Activated naive CD8-positive, alpha-beta T cell treated with anti-CD3 and anti-CD28 coated beads, Interleukin-2, amount 10 ng/mL, durations not matched to agents 7 days and 5 days (primary cell): ENCODE results near the gene RNGTT. TPM values are rescaled to one million over a fixed set of nuclear protein-coding genes. Genes with fewer than 3 reads are reported as not detected.
"Not testable (repeated sequence)": the region's sequence is repeated elsewhere in the genome, so short reads cannot be mapped to it uniquely, and the experiment has no call there.

Experiments
- ATAC-seq: fragments of 150-1000 bp; cut with Tn5 transposase; one replicate; pipeline ENCODE4 v1.10.0; 2021; ENCODE audit warnings: low read depth, moderate library complexity
- POLR2A ChIA-PET: fragments of 350-600 bp; sonication (Branson Sonifier 250); formaldehyde crosslinking; loops from one replicate; lab custom pipeline; 2021; ENCODE audit warnings: antibody characterized with exemption; lab: Charles Lee
- DNase-seq: peaks from one replicate; pipeline ENCODE4 v3.0.0; 2021
- H3K27ac Mint-ChIP-seq: one replicate; pipeline ENCODE4 v1.8.0; 2022; ENCODE audit warnings: mild to moderate bottlenecking, mixed read lengths
- H3K27me3 Mint-ChIP-seq: one replicate; pipeline ENCODE4 v1.8.0; 2022; ENCODE audit warnings: mild to moderate bottlenecking, moderate library complexity, mixed read lengths
- H3K36me3 Mint-ChIP-seq: one replicate; pipeline ENCODE4 v1.8.0; 2021; ENCODE audit warnings: mild to moderate bottlenecking, mixed read lengths
- H3K4me1 Mint-ChIP-seq: one replicate; pipeline ENCODE4 v1.8.0; 2021; ENCODE audit warnings: mixed read lengths
- H3K4me3 Mint-ChIP-seq: one replicate; pipeline ENCODE4 v1.8.0; 2022; ENCODE audit warnings: mild to moderate bottlenecking, moderate library complexity, mixed read lengths
- H3K9me3 Mint-ChIP-seq: one replicate; pipeline ENCODE4 v1.8.0; 2021; ENCODE audit warnings: mixed read lengths
- total RNA-seq, 2 experiments: library from RNA; stranded (reverse); gene quantifications; one replicate each; pipeline ENCODE4 v1.2.3, GENCODE V29; 2021

Gene RNGTT
- total RNA-seq, 2 experiments from 2014 or later = 19.9 to 20.1 TPM

GRCh38 chr6:88775866-88776571 is 187.4 kb downstream of the RNGTT start:
- Mint-ChIP-seq H3K4me1 (peaks cover 4% of the 10 kb centered on the region), H3K9me3 (peaks cover 2% of the 10 kb centered on the region), H3K36me3 (peaks cover 21% of the 10 kb centered on the region), H3K27me3 (no peaks in the 10 kb centered on the region), H3K4me3 (no peak overlapping the region), H3K27ac (no peak overlapping the region)
- ATAC-seq (no peak), DNase-seq (no peak)
- POLR2A ChIA-PET = no interaction called here

DNA sequence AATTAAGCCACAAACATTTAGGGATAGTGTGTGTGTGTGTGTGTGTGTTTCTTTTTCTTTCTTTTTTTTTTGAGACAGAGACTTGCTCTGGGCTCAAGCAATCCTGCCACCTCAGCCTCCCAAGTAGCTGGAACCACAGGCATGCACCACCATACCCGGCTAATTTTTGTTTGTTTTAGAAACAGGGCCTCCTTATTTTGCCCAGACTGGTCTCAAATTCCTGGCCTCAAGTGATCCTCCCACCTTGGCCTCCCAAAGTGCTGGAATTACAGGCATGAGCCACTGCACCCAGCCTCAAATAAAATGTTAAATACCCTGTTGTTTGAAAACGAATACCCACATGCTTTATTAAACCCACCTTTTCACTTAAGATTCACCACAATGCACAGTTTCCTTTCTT is 195.3 kb downstream of the RNGTT start:
- H3K9me3 Mint-ChIP-seq, H3K27me3 Mint-ChIP-seq, ATAC-seq, DNase-seq, H3K4me3 Mint-ChIP-seq, H3K4me1 Mint-ChIP-seq, POLR2A ChIA-PET, H3K27ac Mint-ChIP-seq: not testable (repeated sequence)
- peaks cover 16% of the 10 kb centered on the region for H3K36me3 Mint-ChIP-seq

- H3K36me3 Mint-ChIP-seq = peaks cover 13% of the 10 kb centered on the region
- DNase-seq (no peak), ATAC-seq (no peak)
- H3K27ac Mint-ChIP-seq = no peak overlapping the region
- POLR2A ChIA-PET = no interaction called here
- H3K4me3 Mint-ChIP-seq = no peak overlapping the region
- peaks cover 1% of the 10 kb centered on the region for H3K4me1 Mint-ChIP-seq
- no peaks in the 10 kb centered on the region for H3K27me3 Mint-ChIP-seq
- H3K9me3 Mint-ChIP-seq = peaks cover 1% of the 10 kb centered on the region
Observed at GRCh38 chr6:88764081-88764480, 199.3 kb downstream of the RNGTT start.

DNA sequence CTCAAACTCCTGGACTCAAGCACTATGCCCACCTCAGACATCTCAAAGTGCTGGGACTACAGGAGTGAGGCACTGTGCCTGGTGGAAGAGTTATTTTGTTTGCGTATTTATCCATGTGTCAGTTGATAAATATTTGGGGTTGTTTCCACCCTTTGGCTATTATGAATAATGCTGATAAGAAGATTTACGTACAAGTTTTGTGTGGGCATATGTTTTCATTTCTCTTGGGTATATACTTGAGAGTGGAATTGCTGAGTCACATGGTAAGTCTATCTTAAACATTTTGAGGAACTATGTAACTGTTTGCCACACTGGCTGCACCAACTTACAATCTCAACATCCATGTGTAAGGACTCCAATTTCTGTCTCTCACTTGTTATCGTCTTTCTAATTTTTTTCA is 200.3 kb downstream of the RNGTT start:
- no peak for DNase-seq
- Mint-ChIP-seq H3K27me3 (no peaks in the 10 kb centered on the region), H3K27ac (no peak overlapping the region), H3K4me1 (peaks cover 1% of the 10 kb centered on the region), H3K4me3 (no peak overlapping the region), H3K9me3 (peaks cover 1% of the 10 kb centered on the region), H3K36me3 (peaks cover 12% of the 10 kb centered on the region)
- ATAC-seq = no peak
- POLR2A ChIA-PET = no interaction called here

DNA sequence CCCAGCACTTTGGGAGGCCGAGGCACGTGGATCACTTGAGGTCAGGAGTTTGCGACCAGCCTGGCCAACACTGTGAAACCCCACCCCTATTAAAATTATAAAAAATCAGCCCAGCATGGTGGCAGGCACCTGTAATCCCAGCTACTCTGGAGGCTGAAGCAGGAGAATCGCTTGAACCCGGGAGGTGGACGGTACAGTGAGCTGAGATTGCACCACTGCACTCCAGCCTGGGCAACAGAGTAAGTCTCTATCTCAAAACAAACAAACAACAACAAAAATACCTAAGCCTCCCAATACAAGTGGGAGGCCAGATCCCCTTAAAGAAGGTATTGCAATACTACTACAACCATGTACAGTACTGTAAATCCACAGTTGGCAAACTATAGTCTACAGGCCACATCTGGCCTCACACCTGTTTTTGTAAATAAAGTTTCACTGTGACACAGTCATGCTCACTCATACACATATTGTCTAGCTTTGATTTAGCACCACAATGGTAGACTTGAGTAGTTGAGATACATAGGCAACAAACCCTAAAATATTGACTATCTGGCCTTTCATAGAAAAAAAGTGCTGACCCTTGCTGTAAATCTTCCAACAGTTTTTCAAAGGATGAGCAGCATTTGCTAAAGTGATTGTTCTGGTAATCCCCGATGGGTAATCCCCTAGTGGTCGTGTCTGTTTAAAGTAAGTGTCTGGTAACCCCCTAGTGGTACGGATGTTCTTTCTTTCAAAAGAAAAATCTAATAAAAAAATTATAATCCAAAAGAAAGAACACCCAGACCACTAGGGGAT is 202.0 kb downstream of the RNGTT start:
- Mint-ChIP-seq H3K9me3 (peaks cover 4% of the 10 kb centered on the region), H3K27ac (no peak overlapping the region), H3K27me3 (no peaks in the 10 kb centered on the region), H3K4me3 (no peak overlapping the region), H3K4me1 (peaks cover 1% of the 10 kb centered on the region), H3K36me3 (peaks cover 9% of the 10 kb centered on the region)
- ATAC-seq = no peak
- POLR2A ChIA-PET = no interaction called here
- DNase-seq = no peak

GRCh38 chr6:88760091-88760490 is 203.3 kb downstream of the RNGTT start:
- H3K36me3 Mint-ChIP-seq = peaks cover 16% of the 10 kb centered on the region
- DNase-seq = no peak
- H3K4me1 Mint-ChIP-seq = peaks cover 1% of the 10 kb centered on the region
- H3K27me3 Mint-ChIP-seq = no peaks in the 10 kb centered on the region
- POLR2A ChIA-PET = no interaction called here
- no peak overlapping the region for H3K27ac Mint-ChIP-seq
- H3K4me3 Mint-ChIP-seq = no peak overlapping the region
- ATAC-seq = no peak
- H3K9me3 Mint-ChIP-seq = peaks cover 4% of the 10 kb centered on the region

GRCh38 chr6:88750936-88751335 is 212.5 kb downstream of the RNGTT start:
- no peak for DNase-seq
- POLR2A ChIA-PET = no interaction called here
- Mint-ChIP-seq H3K4me3 (no peak overlapping the region), H3K4me1 (no peaks in the 10 kb centered on the region), H3K27ac (no peak overlapping the region), H3K27me3 (no peaks in the 10 kb centered on the region), H3K9me3 (no peaks in the 10 kb centered on the region), H3K36me3 (peaks cover 12% of the 10 kb centered on the region)
- no peak for ATAC-seq

DNA sequence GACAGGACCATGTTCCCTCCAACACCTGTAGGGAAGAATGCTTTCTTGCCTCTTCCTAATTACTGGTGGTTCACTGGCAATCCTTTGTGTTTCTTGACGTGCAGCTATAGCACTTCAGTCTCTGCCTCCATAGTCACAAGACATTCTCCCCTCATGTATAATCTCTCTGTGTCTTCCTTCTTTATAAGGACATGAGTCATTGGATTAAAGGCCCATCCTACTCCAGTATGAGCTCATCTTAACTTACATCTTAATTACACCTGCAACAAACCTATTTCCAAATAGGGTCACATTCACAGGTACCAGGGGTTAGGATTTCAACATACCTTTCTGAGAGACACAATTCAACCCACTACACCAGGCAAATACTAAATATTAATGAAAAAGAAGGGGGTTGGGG is 213.6 kb downstream of the RNGTT start:
- no peak for ATAC-seq
- no peaks in the 10 kb centered on the region for H3K9me3 Mint-ChIP-seq
- DNase-seq = no peak
- H3K36me3 Mint-ChIP-seq = peaks cover 6% of the 10 kb centered on the region
- no peaks in the 10 kb centered on the region for H3K27me3 Mint-ChIP-seq
- POLR2A ChIA-PET = no interaction called here
- no peak overlapping the region for H3K4me3 Mint-ChIP-seq
- no peaks in the 10 kb centered on the region for H3K4me1 Mint-ChIP-seq
- no peak overlapping the region for H3K27ac Mint-ChIP-seq

GRCh38 chr6:88748141-88748540 is 215.3 kb downstream of the RNGTT start:
- H3K27me3 Mint-ChIP-seq = no peaks in the 10 kb centered on the region
- no peak overlapping the region for H3K27ac Mint-ChIP-seq
- no peaks in the 10 kb centered on the region for H3K4me1 Mint-ChIP-seq
- ATAC-seq (no peak), DNase-seq (no peak)
- H3K9me3 Mint-ChIP-seq = no peaks in the 10 kb centered on the region
- no peak overlapping the region for H3K4me3 Mint-ChIP-seq
- POLR2A ChIA-PET = no interaction called here
- peaks cover 1% of the 10 kb centered on the region for H3K36me3 Mint-ChIP-seq

GRCh38 chr6:88741939-88742338 is 221.5 kb downstream of the RNGTT start:
- H3K4me3 Mint-ChIP-seq = no peak overlapping the region
- no peaks in the 10 kb centered on the region for H3K27me3 Mint-ChIP-seq
- peaks cover 23% of the 10 kb centered on the region for H3K36me3 Mint-ChIP-seq
- peaks cover 5% of the 10 kb centered on the region for H3K9me3 Mint-ChIP-seq
- POLR2A ChIA-PET = no interaction called here
- no peak for DNase-seq
- no peaks in the 10 kb centered on the region for H3K4me1 Mint-ChIP-seq
- H3K27ac Mint-ChIP-seq = no peak overlapping the region
- ATAC-seq = no peak

DNA sequence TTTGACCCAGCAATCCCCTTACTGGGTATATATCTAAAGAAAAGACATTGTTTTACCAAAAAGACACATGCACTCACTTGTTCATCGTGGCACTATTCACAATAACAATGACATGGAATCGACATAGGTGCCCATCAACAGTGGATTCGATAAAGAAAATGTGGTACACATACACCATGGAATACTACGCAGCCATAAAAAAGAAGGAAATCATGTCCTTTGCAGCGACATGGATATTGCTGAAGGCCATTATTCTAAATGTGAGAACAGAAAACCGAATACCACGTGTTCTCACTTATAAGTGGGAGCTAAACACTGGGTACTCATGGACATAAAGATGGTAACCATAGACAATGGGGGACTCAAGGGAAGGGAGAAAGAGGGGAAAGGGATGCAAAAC is 222.3 kb downstream of the RNGTT start:
- POLR2A ChIA-PET = no interaction called here
- H3K4me3 Mint-ChIP-seq = no peak overlapping the region
- no peak overlapping the region for H3K27ac Mint-ChIP-seq
- peaks cover 29% of the 10 kb centered on the region for H3K36me3 Mint-ChIP-seq
- no peak for ATAC-seq
- no peaks in the 10 kb centered on the region for H3K4me1 Mint-ChIP-seq
- peaks cover 5% of the 10 kb centered on the region for H3K9me3 Mint-ChIP-seq
- no peak for DNase-seq
- no peaks in the 10 kb centered on the region for H3K27me3 Mint-ChIP-seq

- no peak for DNase-seq
- H3K27me3 Mint-ChIP-seq = no peaks in the 10 kb centered on the region
- H3K27ac Mint-ChIP-seq = no peak overlapping the region
- no peak for ATAC-seq
- POLR2A ChIA-PET = no interaction called here
- H3K4me3 Mint-ChIP-seq = no peak overlapping the region
- H3K4me1 Mint-ChIP-seq = peaks cover 11% of the 10 kb centered on the region
- peaks cover 51% of the 10 kb centered on the region for H3K36me3 Mint-ChIP-seq
- peaks cover 7% of the 10 kb centered on the region for H3K9me3 Mint-ChIP-seq
Observed at GRCh38 chr6:88734544-88734943, 228.9 kb downstream of the RNGTT start.

GRCh38 chr6:88730611-88731011 is 232.8 kb downstream of the RNGTT start:
- H3K36me3 Mint-ChIP-seq = peaks cover 42% of the 10 kb centered on the region
- no peak for DNase-seq
- POLR2A ChIA-PET = no interaction called here
- H3K9me3 Mint-ChIP-seq = peaks cover 7% of the 10 kb centered on the region
- no peak overlapping the region for H3K4me3 Mint-ChIP-seq
- H3K4me1 Mint-ChIP-seq = peaks cover 16% of the 10 kb centered on the region
- H3K27me3 Mint-ChIP-seq = no peaks in the 10 kb centered on the region
- no peak for ATAC-seq
- no peak overlapping the region for H3K27ac Mint-ChIP-seq

GRCh38 chr6:88728756-88729155 is 234.7 kb downstream of the RNGTT start:
- no peaks in the 10 kb centered on the region for H3K27me3 Mint-ChIP-seq
- H3K27ac Mint-ChIP-seq = no peak overlapping the region
- no peak overlapping the region for H3K4me3 Mint-ChIP-seq
- DNase-seq = no peak
- no peak for ATAC-seq
- peaks cover 5% of the 10 kb centered on the region for H3K9me3 Mint-ChIP-seq
- POLR2A ChIA-PET = no interaction called here
- peaks cover 16% of the 10 kb centered on the region for H3K4me1 Mint-ChIP-seq
- H3K36me3 Mint-ChIP-seq = peaks cover 32% of the 10 kb centered on the region
